Stimulated activated CD8-positive, alpha-beta memory T cell treated with anti-CD3 and anti-CD28 coated beads, Interleukin-12 subunit alpha, Interleukin-12 subunit beta, amount 100 ng/mL, for 24 hours (primary cell): Measurements from ENCODE around the gene GRAMD2A.
A peak's percentile ranks its signal among the peaks of the same experiment; 100 is the strongest.

Experiments used
- DNase-seq: peaks from one replicate; pipeline ENCODE4 v3.0.0-alpha.2; 2020; ENCODE audit errors: extremely low read depth

GRAMD2A gene

DNA sequence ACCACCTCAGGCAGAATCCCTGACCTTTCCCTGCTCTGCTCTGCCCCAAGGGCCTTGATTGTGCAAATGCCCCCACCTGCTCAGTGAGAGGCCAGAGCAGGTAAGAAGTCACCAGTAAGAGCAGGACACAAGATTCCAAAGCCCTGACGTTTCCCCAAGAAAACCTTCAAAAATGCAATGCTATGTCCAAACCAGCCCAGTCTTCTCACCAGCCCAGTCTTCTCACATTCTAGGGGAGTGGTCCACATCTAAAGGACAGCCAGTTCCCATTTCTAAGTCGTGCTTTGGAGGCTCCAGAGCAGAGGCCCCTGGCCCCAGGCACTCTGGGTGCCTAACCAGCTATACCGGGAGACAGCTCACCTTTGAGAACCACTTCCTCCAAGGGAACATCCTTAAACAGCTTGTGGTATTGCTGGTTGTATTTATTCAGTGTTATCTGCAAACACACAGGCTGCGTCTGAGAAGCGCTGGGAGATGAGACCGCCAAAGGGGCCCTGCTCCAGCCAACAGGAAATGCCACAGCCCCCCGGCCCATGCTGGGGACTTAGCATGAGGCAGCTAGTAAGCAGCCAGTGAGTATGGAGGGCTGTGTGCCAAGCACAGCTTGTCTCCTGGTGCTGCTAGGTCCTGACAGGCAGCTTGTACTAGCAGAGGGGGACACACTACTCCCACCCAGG lies 29.3 kb downstream of the GRAMD2A start:
- DNase-seq = no peak

DNA sequence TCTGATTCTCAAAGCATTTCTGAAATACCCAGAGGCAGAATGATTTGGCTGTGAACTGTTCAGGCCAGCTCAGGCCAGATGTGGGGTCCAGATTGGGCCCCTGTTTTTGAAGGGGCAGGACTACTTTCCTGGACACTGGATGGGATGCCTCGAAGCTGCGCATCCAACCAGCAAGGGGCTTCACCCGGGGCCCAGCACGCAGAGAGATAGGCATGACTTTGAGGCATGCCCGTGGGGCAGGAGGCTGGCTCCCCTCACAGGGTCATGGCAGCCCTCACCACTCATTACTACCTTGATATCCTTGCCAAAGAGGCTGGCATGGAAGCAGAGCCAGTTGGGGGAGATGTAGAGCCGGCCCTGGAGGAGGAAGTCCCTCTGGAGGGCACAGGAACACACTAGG lies 30.1 kb downstream of the GRAMD2A start:
- DNase-seq = no peak

DNA sequence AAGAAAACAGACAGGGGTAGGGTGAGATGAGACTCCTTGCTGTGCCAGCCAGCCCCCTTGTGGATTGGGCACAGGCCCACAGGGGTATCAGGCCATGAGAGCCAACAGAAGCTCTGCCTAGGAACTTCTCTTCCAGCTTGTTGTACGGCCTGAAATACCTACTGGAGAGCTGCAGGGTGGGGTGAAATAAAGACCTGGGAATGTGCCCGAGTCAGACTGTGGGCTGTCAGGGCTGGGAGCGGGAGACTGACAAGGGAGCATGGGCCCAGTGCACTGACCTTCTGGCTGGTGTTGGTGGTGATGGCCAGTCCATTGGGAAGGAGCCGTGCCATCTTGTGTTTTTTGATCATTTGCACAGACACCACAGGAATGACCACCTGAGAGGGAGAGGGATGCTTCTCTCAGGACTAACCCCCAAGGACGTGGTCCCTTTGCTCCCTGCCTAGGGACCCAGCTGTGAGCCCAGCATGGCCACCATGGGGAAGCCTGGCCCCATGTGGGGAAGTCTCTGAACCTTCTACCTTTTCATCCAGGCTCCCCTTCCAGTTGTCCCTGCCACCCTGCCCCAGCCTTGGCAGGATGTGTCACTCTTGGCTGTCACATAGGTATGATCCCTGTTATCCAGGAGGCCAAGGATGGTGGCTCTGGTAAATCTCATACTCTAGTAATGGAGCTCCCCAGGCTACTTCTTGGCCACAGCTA lies 30.7 kb downstream of the GRAMD2A start:
- DNase-seq = no peak

DNA sequence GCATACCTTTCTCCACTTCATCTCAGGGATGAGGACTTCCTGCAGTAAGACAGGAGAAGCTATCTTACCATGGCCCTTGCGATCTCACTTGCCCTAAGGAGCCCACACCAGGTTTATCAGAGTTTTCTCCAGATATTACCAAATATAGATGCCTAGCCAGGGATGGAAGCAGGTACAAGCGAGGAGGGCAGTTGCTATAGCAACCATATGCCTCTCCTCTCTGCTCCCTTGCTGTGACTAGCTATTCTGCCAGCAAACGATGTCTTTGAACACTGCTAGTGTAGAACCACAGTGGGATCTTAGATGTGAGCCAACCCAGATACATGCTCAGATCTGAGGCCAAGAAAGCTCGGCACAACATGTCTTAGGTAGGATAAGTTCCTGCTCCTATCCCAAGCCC lies 33.9 kb downstream of the GRAMD2A start:
- no peak for DNase-seq

DNA sequence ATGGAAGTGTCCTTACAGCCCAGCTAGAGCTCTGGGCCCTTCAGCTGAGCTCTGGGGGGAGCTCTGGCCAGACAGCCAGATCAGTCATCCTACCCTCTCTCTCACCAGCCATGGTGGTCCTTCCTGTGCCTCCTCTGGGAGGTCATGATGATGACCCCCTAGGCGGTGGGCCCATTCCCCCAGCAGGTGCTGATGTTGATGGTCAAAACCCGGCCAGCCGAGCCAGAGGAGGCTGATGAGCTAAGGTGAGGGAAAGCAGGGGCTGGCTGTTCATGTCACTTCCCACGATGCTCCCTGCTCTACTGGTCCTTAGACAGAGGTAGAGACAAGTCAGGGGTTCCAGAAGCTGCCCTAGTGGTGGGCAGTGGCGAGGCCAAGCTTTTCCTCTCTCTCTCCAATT lies 35.0 kb downstream of the GRAMD2A start:
- DNase-seq = no peak

DNA sequence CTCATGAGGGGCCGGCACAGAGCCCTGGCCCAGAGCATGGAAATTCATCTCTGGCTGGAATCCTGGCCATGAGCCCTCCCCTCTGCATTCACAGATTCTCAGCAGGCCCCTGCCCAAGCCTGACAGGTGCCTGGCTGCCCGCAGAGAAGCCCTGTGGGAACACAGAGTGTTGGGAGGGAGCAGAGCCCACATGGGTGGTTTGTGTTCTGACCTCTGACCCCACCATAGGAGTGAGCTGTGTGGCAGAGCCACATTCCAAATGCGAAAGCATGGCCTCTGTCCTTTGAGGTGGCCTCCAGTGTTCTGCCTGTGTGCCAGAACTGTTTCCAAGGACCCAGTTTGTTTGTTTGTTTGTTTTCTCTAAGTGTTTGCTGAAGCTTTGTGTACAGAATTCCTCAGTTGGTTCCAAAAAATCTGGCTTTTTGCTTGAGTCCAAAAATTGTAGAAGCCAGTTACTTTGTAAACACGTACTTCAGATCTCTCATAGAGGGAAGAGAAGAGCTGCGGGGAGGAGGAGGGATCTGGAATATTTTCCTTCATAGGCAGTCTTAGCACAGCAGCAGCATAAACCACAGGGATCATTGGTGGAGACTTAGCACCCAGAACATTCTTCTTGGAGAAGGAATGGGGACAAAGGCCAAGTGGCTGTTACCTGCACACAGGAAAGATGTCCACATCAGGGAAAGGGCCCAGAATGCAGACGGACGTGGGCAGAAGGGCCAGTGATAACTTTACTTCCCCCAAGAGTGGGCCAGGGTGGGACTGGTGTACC lies 36.0 kb downstream of the GRAMD2A start:
- DNase-seq = no peak

DNA sequence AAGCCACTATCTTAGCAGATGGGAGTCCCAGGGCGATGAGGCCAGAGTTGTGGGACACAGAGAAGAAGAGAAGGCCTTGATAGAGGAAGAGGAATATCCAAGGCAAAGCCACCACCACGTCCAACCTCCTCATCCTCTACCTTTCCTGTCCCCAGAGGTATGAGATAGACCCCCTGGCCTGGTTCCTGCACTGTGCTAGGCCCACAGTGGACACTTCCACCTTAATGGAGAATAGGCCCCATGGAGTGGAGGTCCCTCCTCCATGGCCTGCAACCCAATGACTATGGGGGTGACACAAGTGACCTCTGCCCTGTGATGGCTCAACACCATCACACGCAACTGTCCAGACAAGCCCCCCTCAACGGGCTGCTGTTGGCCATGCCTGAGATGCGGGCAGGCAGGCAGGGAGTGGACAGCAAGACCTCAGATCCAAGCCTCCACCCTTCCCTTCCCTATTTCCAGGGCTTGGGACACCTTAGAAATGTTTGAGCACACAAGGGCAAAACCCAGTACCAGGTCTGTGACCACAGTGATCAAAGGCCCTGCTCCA lies 36.8 kb downstream of the GRAMD2A start:
- no peak for DNase-seq

DNA sequence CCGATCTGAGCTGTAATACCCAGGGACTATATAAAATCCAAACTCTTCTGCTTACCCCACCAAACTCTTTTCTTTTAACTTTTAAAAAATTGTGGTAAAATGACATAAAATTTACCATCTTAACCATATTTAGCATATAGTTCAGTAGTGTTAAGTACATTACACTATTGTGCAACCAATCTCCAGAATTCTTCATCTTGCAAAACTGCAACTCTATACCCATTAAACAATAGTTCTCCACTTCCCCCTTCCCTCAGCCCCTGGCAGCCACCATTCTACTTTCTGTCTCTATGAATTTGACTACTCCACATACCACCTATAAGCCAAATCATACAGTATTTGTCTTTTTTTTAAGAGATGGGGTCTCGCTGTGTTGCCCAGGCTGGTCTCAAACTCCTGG lies 40.7 kb downstream of the GRAMD2A start:
- DNase-seq = no peak

DNA sequence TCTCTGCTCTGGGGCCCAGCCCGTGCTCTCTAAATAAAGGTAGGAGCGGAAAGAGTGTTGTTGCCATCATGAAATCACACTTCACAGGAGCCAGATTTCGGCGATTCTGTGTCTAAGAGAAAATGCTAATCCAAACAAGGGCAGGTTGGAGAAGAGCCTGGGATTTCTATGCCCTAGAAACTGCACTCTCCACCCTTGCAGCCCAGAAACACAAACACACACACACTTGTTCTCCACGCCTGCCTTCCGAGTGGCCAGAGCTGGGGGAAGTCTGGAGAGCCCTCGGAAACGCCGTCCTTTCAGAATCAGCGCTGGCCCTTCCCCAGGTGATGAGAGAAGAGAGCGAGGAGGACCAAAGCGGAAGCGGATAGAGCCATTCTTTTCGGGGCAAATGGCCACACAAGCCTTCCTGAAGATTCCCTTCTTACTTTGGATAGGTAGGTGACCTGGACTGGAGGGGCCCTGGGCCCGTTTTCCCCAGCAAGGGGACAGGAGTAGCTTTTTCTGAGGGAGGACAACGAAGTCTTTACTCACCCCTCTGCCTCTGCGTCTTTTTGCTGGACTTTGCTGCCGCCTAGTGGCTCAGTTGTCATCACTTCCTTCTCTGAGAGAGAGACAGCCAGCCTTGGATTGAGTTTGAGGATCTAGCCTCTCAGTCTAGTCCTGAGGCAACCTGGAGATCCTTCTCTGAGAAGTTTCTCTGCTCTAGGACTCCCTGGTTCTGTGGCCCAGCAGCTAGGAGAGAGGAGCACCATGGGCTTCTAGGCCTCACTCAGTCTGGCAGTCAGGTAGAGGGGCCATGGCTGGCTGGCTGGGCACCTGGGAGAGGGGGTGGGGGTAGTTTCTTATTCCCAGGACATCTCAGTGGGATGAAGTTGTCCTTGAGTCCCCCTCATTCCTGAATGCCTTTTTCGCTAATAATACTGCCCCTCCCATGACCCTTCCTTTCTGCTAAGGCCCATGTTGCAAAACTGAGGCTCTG lies 41.7 kb downstream of the GRAMD2A start:
- DNase-seq = peak; percentile 45

DNA sequence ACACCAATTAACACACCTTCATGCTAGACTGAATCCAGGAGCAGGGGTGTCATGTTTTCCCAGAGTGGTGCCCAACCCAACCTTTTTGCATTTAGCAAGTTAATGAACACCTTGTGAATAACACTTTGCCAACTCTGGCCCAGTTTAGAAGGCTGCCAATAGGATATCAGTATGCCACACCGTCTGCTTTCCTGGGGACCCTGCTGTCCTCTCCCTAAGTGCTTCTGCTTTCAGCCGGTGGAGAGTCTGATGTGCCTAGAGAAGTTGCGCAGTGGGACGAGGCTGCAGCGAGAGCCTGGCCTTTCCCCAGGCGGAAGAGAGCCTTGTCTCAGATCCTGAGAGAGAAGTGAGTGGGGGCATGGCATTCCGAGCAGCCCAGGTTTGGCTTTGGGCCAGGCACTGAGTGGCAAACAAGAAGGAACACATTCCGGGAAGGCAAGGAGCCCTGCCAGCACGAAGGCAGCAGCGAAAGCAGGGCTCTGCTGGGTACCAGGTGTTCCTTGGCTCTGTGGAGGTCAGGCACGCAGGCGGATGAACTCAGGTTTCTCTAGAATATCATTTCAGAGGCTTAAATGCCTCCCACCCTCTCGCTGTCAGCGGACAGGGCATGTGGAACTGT lies 42.5 kb downstream of the GRAMD2A start:
- DNase-seq = no peak

DNA sequence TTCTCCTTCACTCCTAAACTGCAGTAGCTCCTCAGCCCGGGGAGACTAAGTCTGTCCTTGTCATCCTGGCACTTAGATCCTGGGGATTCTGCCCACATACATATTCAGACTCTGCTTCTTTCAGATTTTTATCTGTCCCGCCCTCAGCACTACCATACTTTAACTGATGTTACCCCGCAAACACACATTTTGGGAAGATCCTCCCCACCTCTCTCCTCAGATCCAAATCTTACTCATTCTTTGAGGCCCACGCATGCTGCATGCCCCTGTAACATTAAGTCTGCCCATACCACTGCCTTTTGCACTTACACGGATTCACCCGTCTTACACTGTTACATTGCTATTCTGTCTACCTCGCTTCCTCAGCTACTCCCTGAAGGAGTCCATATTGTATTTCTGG lies 43.3 kb downstream of the GRAMD2A start:
- DNase-seq = no peak

DNA sequence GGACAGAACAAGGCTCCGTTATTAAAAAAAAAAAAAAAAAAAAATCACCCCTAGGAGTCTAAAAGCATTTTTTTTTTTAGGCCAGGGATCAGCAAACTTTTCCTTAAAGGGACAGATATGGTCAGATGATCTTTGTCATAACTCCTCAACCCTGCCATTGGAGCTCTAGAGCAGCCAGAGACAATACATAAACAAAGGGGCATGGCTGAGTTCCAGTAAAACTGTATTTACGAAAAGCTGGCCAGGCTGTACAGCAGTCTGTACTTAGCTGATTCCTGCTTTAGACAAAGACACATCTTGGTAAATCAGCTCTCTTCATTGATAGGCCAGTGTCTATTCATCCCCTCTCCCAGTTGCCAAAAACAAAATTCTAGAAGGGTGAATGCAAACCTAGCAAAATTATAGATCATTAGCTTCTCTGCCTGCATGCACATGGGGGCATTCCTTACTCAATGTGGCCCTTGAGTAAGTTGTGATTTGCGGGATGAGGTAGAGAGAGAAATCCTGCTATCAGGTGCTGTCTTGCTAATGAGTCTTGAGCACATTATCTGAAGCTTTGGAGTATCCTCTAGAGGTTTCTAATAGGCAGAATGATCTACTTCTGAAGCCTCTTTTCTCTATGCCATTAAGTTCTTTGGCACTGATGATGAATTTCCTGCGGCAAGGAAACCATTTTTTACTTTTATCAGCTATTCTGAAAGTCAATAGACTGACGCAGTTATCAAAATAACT lies 44.2 kb downstream of the GRAMD2A start:
- DNase-seq = no peak

DNA sequence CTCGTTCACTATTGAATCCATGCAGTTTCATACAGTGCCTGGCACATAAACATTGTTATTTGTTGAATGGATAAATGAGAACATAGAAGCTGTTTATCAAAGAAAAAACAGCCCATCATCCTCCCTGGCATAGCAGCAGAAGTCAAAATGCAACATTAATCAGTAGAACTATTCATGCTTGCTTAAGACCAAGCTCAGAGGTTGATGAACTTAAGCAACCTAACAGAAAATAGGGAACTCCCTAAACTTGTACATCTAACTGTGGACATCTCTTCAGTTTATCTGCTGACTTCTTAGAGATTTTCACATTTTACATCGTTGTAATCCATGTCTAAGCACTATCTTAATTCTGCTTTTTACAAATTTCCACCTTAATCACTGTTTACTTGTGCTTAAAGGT lies 50.2 kb downstream of the GRAMD2A start:
- DNase-seq = no peak

DNA sequence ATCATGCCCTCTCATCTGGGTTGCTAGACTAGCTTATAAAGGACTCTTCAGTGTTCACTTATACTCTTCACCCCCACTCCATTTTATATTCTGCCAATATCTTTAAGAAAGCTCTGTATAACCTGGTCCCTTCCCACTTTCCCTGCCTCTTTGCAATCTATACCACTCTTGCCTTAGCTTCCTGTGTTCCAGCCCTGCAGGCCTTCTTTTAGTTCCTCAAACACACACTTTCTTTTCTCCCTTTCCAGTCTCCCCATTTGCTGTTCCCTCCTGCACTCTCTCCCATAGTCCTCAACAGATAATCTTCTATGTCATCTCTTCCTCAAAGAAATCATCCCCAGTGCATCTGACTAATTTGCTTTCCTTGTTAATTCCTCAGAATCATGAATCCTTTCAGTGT lies 50.7 kb downstream of the GRAMD2A start:
- no peak for DNase-seq

DNA sequence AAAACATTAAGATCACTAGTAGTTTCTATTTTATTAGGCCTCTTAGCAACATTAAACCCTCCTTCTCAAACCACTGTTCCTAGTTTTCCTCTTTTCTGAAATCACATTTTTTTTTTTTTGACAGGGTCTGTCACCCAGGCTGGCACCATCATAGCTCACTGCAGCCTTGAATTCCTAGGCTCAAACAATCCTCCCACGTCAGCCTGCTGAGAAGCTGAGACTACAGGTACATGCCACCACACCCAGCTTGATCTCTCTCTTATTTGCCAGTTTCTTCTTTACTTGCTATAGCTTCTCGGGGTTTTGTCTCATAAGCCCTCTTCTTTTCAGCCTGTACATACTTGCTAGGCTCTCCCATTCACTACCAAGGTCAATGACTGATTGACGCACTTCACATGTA lies 51.4 kb downstream of the GRAMD2A start:
- no peak for DNase-seq

DNA sequence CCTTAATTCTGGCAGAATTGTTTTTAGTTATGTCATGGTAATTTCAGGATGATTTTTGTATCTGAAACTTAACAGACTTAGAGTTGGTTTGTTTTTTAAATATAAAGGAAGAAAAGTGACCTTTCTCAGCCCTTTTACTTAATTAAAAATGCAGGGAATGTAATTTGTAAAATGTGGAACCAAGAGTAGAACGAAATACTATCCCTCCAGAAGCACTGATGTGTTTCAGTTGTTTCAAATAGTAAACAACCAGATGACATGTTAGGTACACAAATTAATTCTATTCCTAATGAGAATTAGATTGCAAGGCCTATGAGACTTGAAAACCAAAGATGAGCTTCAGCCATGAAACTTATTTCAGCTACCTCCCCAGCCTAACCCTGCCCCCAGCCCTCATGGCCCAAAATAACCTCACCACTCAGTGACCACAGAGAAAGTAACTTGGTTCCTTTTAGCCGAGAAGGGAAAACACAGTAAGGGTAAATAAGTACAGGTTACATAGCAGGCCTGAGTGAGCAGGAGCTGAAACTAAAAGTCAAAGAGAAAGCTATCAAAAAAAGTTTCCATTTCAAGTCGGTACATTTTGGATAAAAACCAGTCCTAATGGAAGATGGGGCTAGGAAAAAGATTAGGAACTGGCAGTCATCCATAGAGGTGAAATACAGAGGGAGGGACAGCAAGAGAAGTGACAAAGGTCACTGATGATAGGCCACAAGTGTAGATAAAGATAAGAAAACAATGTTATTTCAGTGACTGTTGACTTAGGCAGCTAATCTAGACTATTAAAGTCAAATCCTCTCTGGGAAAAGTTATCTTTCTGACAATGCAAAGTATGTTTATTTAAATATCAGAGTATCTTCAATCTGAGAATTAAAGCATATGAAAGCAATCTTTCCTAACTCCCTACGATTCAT lies 56.2 kb downstream of the GRAMD2A start:
- DNase-seq = no peak

DNA sequence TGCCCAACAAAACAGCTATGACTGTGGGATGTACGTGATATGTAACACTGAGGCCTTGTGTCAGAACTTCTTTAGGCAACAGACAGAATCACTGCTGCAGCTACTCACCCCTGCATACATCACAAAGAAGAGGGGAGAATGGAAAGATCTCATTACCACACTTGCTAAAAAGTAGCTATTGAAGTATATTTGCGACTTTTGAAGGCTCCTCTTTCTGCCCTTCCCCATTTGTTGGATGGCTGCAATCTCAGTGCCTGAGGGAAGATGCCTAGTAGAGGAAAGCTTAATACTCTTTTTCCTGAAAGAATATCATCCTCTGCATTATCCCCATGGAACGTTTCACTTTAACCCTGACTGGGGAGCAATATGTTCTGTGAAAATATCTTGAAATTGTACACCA lies 57.5 kb downstream of the GRAMD2A start:
- DNase-seq = no peak

DNA sequence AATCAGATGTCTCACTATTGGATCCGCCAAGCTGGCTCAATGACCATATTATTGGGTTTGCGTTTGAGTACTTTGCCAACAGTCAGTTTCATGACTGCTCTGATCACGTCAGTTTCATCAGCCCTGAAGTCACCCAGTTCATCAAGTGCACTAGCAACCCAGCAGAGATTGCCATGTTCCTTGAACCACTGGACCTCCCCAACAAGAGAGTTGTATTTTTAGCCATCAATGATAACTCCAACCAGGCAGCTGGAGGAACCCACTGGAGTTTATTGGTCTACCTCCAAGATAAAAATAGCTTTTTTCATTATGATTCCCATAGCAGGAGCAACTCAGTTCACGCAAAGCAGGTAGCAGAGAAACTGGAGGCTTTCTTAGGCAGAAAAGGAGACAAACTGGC lies 57.9 kb downstream of the GRAMD2A start:
- no peak for DNase-seq
